ENCODE measurements around the gene SLC37A1. TPM values are rescaled to one million over a fixed set of nuclear protein-coding genes. Genes with fewer than 3 reads are reported as not detected.

Gene SLC37A1
- total RNA-seq, 1 experiment from 2014 or later: 37.7 TPM

GRCh38 chr21:42608446-42608845 is 94.8 kb downstream of the SLC37A1 start:
- no CpG with 5 or more reads among the region's 4 CpGs for WGBS (ENCODE audit: extremely low coverage, insufficient read length, low lambda C conversion rate)
- peaks cover 5 to 16% of the 10 kb centered on the region in 2 experiments; a peak in 4 of 5 replicates for H3K9me3 Mint-ChIP-seq
- H3K56ac ChIP-seq (ENCODE audit: insufficient read length, low read depth, low read length): no peak overlapping the region

More at GRCh38 chr21:42608446-42608845, 94.8 kb downstream of the SLC37A1 start:
- Histone ChIP-seq H3K9ac (ENCODE audit: extremely low read depth, insufficient read length, low read length) (no peak overlapping the region), H3K27ac (ENCODE audit: insufficient read length, low read depth, low read length) (no peak overlapping the region), H4K91ac (ENCODE audit: insufficient read length, low read depth, low read length) (no peak overlapping the region), H2BK15ac (ENCODE audit: low read depth, low read length) (no peak overlapping the region), H3K23me2 (ENCODE audit: insufficient read length, low read depth, low read length, poor library complexity, severe bottlenecking) (no peaks in the 10 kb centered on the region), H3T11ph (ENCODE audit: low read length) (no peak overlapping the region), H4K5ac (ENCODE audit: insufficient read length, low read depth, low read length) (no peak overlapping the region), H2AFZ (ENCODE audit: low read length) (no peak overlapping the region), H3K4me1 (ENCODE audit: insufficient read depth, low read length) (no peaks in the 10 kb centered on the region; the same call in 1 of the 2 replicates), H3K14ac (ENCODE audit: insufficient read depth, low read length) (no peak overlapping the region), H3K4me2 (ENCODE audit: insufficient read depth, insufficient read length, low read length) (no peak overlapping the region), H4K8ac (replicated peaks; ENCODE audit: insufficient read length, low read depth, low read length) (no peak overlapping the region), H2BK12ac (ENCODE audit: insufficient read length, low read depth, low read length) (no peak overlapping the region), H3K23ac (ENCODE audit: insufficient read length, low read depth, low read length) (no peak overlapping the region), H4K20me1 (ENCODE audit: control insufficient read depth, insufficient read depth, insufficient read length) (no peaks in the 10 kb centered on the region), H3K79me2 (ENCODE audit: insufficient read depth, low read length) (no peaks in the 10 kb centered on the region), H2AK5ac (ENCODE audit: insufficient read length, low read length) (no peak overlapping the region), H3K18ac (ENCODE audit: insufficient read length, low read depth, low read length) (no peak overlapping the region), H3K27me3 (ENCODE audit: insufficient read depth, low read length) (no peaks in the 10 kb centered on the region), H3K9me3 (ENCODE audit: control insufficient read depth, low read depth, low read length) (no peaks in the 10 kb centered on the region), H2BK5ac (ENCODE audit: insufficient read length, low read length) (no peak overlapping the region), H2BK20ac (ENCODE audit: low read depth, low read length, poor library complexity, severe bottlenecking) (no peak overlapping the region), H3K79me1 (ENCODE audit: insufficient read depth, low read depth, low read length, poor library complexity, severe bottlenecking) (no peaks in the 10 kb centered on the region), H3K4ac (ENCODE audit: low read depth, low read length) (no peak overlapping the region), H2BK120ac (ENCODE audit: low read depth, low read length, poor library complexity, severe bottlenecking) (no peak overlapping the region)
- no peak for DNase-seq
- H3K4me3 Mint-ChIP-seq: no peak overlapping the region
- no peak overlapping the region for H3K27ac Mint-ChIP-seq
- peaks cover 0 to 6% of the 10 kb centered on the region in 2 experiments; a peak in 2 of 4 replicates for H3K4me1 Mint-ChIP-seq
- peaks cover 36% of the 10 kb centered on the region for H3K27me3 Mint-ChIP-seq (ENCODE audit: low read depth)
- TF ChIP-seq CTCF (conservative IDR thresholded peaks at IDR 0.05): no peak
- H3K36me3 Mint-ChIP-seq (ENCODE audit: insufficient read depth in 1 of 3, low read depth in 3 of 3): peaks cover 0 to 5% (median 1%) of the 10 kb centered on the region in 3 experiments; a peak in 3 of 7 replicates
